Measurements from ENCODE around the gene XIRP1.
A peak's percentile ranks its signal among the peaks of the same experiment; 100 is the strongest.

XIRP1 gene

DNA sequence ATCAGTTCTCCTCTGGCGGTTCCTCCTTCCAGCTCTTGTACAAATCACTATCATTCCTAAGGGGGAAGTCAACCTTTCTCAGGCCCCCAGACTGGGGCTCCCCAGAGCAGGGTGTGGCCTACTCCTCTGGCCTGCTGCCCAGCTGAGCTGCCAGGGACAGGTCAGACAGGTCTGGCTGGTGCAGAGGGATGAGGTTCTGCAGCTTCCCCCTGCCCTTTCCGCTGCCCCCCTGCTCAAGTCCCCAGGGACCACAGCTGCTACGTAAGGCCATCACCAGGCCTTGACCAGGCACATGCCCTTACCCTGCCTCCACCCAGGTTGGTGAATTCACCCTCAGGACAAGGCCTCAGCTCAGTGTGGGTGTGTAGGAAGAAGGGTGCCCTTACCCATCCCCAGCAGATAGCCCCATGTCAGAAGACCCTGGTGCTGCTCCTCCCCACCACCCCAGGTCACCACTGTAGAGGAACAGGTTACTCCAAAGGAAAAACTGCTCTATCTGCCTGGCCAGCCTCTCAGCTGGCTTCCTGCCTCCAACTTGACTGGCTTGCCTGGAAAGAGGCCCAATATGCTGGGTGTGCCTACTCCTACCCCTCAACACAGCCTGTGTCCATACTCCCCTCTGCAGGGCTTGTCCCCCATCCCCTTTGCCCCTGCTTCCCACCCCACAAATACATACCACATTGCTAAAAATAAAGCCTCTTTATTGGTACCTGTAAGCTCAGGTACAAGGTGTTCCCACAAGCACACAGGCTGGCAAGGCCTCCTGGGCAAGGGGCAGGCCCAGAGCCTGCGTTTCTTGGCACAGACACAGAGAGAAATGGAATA, 51.0 kb downstream of the XIRP1 start:
- peak; percentile 61 to 67 (median 67) for DNase-seq

DNA sequence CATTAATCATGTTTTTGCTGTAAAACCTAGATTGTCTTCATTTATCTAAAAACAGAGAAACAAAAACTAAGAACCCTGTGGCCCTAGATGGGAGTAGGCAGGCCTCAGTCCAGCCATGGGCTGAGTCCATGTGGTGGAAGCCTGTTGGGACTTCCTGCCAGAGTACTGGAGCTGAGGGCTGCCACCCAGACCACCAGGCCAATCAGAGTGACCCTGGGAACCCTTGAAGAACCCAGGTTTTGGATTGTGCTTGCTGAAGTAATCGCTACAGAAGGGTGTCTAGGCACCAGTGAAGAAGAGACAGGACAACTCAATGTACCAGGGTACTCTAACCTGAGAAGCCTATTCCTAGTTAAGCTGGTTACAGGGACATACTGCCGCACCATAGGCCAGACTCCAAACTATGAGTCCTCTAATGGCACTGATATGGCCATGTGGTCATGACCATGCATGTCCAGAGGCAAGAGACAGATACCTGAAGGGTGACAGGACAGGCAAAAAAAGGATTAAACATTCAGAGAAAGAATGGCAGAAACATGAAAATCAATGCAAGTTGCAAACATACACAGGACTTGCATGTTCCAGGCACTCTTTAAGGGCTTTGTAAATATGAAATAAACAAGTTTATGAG, 51.9 kb downstream of the XIRP1 start:
- DNase-seq = peak in 1 of 3 donors; percentile 14

GRCh38 chr3:39139442-39139841, 53.0 kb downstream of the XIRP1 start:
- DNase-seq = peak in 1 of 3 donors; percentile 14

DNA sequence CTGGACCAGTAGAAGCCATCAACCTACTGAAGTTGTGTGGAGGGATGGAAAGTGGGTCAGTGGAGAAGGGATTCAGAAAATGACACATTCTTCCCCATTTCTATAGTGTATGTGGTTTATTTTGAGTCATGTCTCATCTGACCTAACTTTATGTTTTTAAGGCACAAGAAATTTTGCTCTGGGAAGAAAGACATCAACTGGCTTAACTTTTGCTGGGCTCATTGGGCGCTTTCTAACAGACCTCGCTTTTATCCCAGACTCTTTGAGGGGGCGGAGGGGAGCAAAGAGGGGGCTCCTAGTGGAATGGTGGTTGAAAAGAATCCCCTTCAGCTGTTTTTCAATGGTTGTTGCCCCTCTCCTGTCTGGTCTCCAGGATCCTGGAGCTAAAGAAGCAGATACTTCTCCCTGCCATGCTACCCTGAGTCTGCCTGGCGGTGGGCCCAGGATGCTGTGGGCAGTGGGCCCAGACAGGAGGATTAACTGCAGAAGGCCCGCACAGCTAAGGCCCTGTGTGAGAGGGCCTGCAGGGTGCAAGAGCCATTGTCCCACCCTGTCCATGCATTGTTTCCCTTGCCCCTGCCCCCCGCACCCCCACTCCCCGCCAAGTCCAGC, 53.5 kb downstream of the XIRP1 start:
- peak; percentile 47 to 80 (median 80) for DNase-seq

- peak in 2 of 3 donors; percentile 42 to 50 for DNase-seq
Observed at GRCh38 chr3:39137991-39138803, 54.2 kb downstream of the XIRP1 start.

- peak in 2 of 3 donors; percentile 18 to 26 for DNase-seq
Observed at GRCh38 chr3:39137435-39137936, 54.9 kb downstream of the XIRP1 start.

DNA sequence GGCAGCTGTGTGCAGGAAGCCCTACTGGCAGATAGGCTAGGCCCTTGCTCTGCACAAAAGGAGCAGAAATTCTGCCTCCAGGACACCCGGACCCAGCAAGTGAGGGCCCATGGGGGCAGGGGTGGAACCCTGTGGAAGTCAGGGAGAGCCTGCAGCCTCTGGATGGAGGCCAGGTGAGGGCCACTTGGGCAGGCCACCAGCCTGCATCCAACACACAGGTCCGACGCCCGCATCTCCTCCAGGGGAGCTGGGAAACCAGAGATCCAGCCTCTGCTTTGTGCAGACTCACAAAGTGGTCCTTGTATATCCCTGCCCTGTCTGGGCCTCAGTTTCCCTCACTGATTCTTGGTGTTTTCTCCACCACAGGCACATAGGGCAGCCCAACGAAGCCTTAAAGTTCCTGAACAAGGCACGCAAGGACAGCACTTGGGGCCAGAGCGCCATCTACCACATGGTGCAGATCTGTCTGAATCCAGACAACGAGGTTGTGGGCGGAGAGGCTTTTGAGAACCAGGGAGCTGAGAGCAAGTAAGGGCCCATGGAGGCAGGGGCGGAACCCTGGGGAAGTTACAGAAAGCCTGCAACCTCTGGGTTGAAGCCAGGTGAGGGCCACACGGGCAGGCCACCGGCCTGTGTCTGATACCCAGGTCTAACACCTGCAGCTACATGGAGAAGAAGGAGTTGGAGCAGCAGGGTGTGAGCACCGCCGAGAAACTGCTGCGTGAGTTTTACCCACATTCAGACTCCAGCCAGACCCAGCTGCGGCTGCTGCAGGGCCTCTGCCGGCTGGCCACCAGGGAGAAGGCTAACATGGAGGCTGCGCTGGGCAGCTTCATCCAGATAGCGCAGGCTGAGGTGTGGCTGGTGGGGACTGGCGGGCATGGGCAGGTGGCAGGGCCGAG, 55.6 kb downstream of the XIRP1 start:
- peak; percentile 24 to 44 (median 40) for DNase-seq

- peak in 1 of 3 donors; percentile 19 for DNase-seq
Observed at GRCh38 chr3:39135170-39135805, 57.1 kb downstream of the XIRP1 start.

DNA sequence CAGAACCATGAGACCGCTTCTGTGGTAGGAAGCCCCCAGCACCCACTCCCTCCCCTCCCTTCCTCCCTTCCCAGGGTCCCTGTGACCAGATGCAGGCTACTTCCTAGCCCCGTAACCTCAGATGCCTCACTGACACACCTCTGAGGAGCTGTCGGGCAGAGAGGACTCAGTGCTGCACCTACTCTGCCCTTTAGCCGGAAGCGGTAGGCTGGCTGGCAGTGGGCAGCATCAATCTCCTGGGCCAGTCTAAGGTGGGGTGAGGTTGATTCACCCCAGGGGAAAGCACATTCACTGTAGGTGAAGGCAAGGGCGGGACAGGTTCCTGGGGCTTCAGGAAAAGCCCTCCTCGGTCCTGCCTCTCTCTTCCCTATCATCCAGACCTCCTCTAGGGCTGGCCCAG, 58.1 kb downstream of the XIRP1 start:
- no peak for DNase-seq

GRCh38 chr3:39133822-39134221, 58.6 kb downstream of the XIRP1 start:
- DNase-seq = peak; percentile 71 to 80 (median 71)
